ENCODE measurements around the gene CYFIP1. TPM values are rescaled to one million over a fixed set of nuclear protein-coding genes. Genes with fewer than 3 reads are reported as not detected.

CYFIP1 gene
- total RNA-seq, 1 experiment from 2014 or later = 112 TPM

GRCh38 chr15:22936577-22937472 is 43.3 kb downstream of the CYFIP1 start:
- Histone ChIP-seq H3K4me3 (ENCODE audit: low read depth, low read length, poor library complexity, severe bottlenecking) (no peak overlapping the region), H3K4me1 (ENCODE audit: insufficient read depth, low read length, poor library complexity, severe bottlenecking) (no peaks in the 10 kb centered on the region), H3K27ac (ENCODE audit: low read depth, low read length, poor library complexity, severe bottlenecking) (no peak overlapping the region), H3K36me3 (ENCODE audit: insufficient read depth, low read length, poor library complexity, severe bottlenecking) (peaks cover 27% of the 10 kb centered on the region), H3K9me3 (ENCODE audit: low read depth, low read length, poor library complexity, severe bottlenecking) (no peaks in the 10 kb centered on the region), H3K27me3 (replicated peaks; ENCODE audit: insufficient read depth, low read depth, low read length, poor library complexity) (no peaks in the 10 kb centered on the region)
- no peak for DNase-seq (ENCODE audit: low spot score)
- BruUV-seq (replicated peaks) = no TSS peak
- CTCF ChIA-PET = no interaction called here
- TF ChIP-seq CTCF (conservative IDR thresholded peaks at IDR 0.05; ENCODE audit: low read depth, low read length) (no peak), EZH2 (IDR thresholded peaks at IDR 0.05; ENCODE audit: borderline replicate concordance, low read depth, low read length, poor library complexity, severe bottlenecking) (no peak)
- intact Hi-C loops (cut with micrococcal nuclease; ENCODE audit: unreplicated experiment) = no loop called here
- POLR2A ChIA-PET (ENCODE audit: low non-redundant PET) = no interaction called here

GRCh38 chr15:22933641-22934061 is 46.5 kb downstream of the CYFIP1 start:
- Histone ChIP-seq H3K4me3 (ENCODE audit: low read depth, low read length, poor library complexity, severe bottlenecking) (no peak overlapping the region), H3K27ac (ENCODE audit: low read depth, low read length, poor library complexity, severe bottlenecking) (no peak overlapping the region), H3K27me3 (replicated peaks; ENCODE audit: insufficient read depth, low read depth, low read length, poor library complexity) (no peaks in the 10 kb centered on the region), H3K36me3 (ENCODE audit: insufficient read depth, low read length, poor library complexity, severe bottlenecking) (peaks cover 16% of the 10 kb centered on the region), H3K4me1 (ENCODE audit: insufficient read depth, low read length, poor library complexity, severe bottlenecking) (no peaks in the 10 kb centered on the region), H3K9me3 (ENCODE audit: low read depth, low read length, poor library complexity, severe bottlenecking) (no peaks in the 10 kb centered on the region)
- intact Hi-C loops (cut with micrococcal nuclease; ENCODE audit: unreplicated experiment) = loop anchor here (5.0 kb wide), 1 partner anchor 44 kb away; no protein-coding TSS in a partner anchor
- peak; percentile 50 for DNase-seq (ENCODE audit: low spot score)
- ChIA-PET POLR2A (ENCODE audit: low non-redundant PET) (no interaction called here), CTCF (interaction anchor here (0.6 kb wide), 1 partner anchor 18 kb away, joined by 4 read pairs; no protein-coding TSS in a partner anchor)
- TF ChIP-seq CTCF (conservative IDR thresholded peaks at IDR 0.05; ENCODE audit: low read depth, low read length) (no peak), EZH2 (IDR thresholded peaks at IDR 0.05; ENCODE audit: borderline replicate concordance, low read depth, low read length, poor library complexity, severe bottlenecking) (no peak)
- BruUV-seq (replicated peaks) = no TSS peak

- TF ChIP-seq EZH2 (IDR thresholded peaks at IDR 0.05; ENCODE audit: borderline replicate concordance, low read depth, low read length, poor library complexity, severe bottlenecking) (no peak), CTCF (conservative IDR thresholded peaks at IDR 0.05; ENCODE audit: low read depth, low read length) (no peak)
- intact Hi-C loops (cut with micrococcal nuclease; ENCODE audit: unreplicated experiment) = loop anchor here (5.0 kb wide), 1 partner anchor 45 kb away; no protein-coding TSS in a partner anchor
- DNase-seq (ENCODE audit: low spot score) = no peak
- peaks cover 14% of the 10 kb centered on the region for H3K36me3 ChIP-seq (ENCODE audit: insufficient read depth, low read length, poor library complexity, severe bottlenecking)
- BruUV-seq (replicated peaks) = no TSS peak
- H3K4me3 ChIP-seq (ENCODE audit: low read depth, low read length, poor library complexity, severe bottlenecking) = no peak overlapping the region
- H3K9me3 ChIP-seq (ENCODE audit: low read depth, low read length, poor library complexity, severe bottlenecking) = no peaks in the 10 kb centered on the region
- H3K27ac ChIP-seq (ENCODE audit: low read depth, low read length, poor library complexity, severe bottlenecking) = no peak overlapping the region
- POLR2A ChIA-PET (ENCODE audit: low non-redundant PET) = no interaction called here
- CTCF ChIA-PET = interaction anchor here (0.6 kb wide), 1 partner anchor 48 kb away, joined by 4 read pairs; no protein-coding TSS in a partner anchor
- no peaks in the 10 kb centered on the region for H3K27me3 ChIP-seq (replicated peaks; ENCODE audit: insufficient read depth, low read depth, low read length, poor library complexity)
- no peaks in the 10 kb centered on the region for H3K4me1 ChIP-seq (ENCODE audit: insufficient read depth, low read length, poor library complexity, severe bottlenecking)
These were observed 48.2 kb downstream of the CYFIP1 start for GRCh38 chr15:22931784-22932536.
